GM23338 (cell line): ENCODE measurements around the gene ARL2BP.

ENCODE experiments used
- CREB1 ChIP-seq: fragments of 250-450 bp; sonication (Bioruptor Pico); IDR thresholded peaks from 2 replicates; pipeline ENCODE4 v1.5.0; 2020; ENCODE audit warnings: low read depth, mild to moderate bottlenecking, moderate library complexity
- CTCF ChIP-seq, 2 experiments: fragments of 200-600 bp in 1 of 2; sonication (generic) in 1 of 2; conservative IDR thresholded peaks; 2 replicates each; pipeline versions ENCODE4 v1.5.1 to v1.6.1; 2016 to 2017; ENCODE audit warnings: antibody characterized with exemption in 2 of 2, low read depth in 2 of 2, mild to moderate bottlenecking in 2 of 2, moderate library complexity in 1 of 2
- ETS1 ChIP-seq: IDR thresholded peaks from 2 replicates; pipeline ENCODE4 v1.6.1; 2016; ENCODE audit warnings: antibody characterized with exemption
- EZH2 ChIP-seq: fragments of 200-600 bp; sonication (generic); IDR thresholded peaks from one replicate; pipeline ENCODE4 v1.8.0; 2017; ENCODE audit warnings: antibody characterized with exemption, mild to moderate bottlenecking, low read depth; ENCODE audit not compliant: unreplicated experiment
- EZH2phosphoT487 ChIP-seq: fragments of 200-600 bp; sonication (generic); IDR thresholded peaks from one replicate; pipeline ENCODE4 v1.8.1; 2018; ENCODE audit warnings: antibody characterized with exemption; ENCODE audit not compliant: unreplicated experiment
- JUNB ChIP-seq: IDR thresholded peaks from one replicate; pipeline ENCODE4 v1.6.1; 2016; ENCODE audit warnings: antibody characterized with exemption; ENCODE audit not compliant: unreplicated experiment
- NANOG ChIP-seq: IDR thresholded peaks from 2 replicates; pipeline ENCODE4 v1.6.1; 2016; ENCODE audit warnings: antibody characterized with exemption, borderline replicate concordance
- POLR2AphosphoS5 ChIP-seq: IDR thresholded peaks from 2 replicates; pipeline ENCODE4 v1.6.1; 2016; ENCODE audit warnings: antibody characterized with exemption, low read depth
- REST ChIP-seq: IDR thresholded peaks from one replicate; pipeline ENCODE4 v1.6.1; 2018; ENCODE audit warnings: antibody characterized with exemption; ENCODE audit not compliant: unreplicated experiment
- ZNF114 ChIP-seq: fragments of 250-450 bp; sonication (Bioruptor Pico); IDR thresholded peaks from 2 replicates; pipeline ENCODE4 v1.5.0; 2020; ENCODE audit warnings: mild to moderate bottlenecking, moderate library complexity
- ZNF331 ChIP-seq: fragments of 250-450 bp; sonication (Bioruptor Pico); IDR thresholded peaks from 2 replicates; pipeline ENCODE4 v1.5.0; 2020; ENCODE audit warnings: low read depth, mild to moderate bottlenecking, moderate library complexity
- ZNF462 ChIP-seq: fragments of 250-450 bp; sonication (Bioruptor Pico); IDR thresholded peaks from 2 replicates; pipeline ENCODE4 v1.5.0; 2020; ENCODE audit warnings: mild to moderate bottlenecking, moderate library complexity

- TF ChIP-seq CTCF (conservative IDR thresholded peaks at IDR 0.05; ENCODE audit: low read depth in 2 of 2) (no peak), EZH2phosphoT487 (no peak), EZH2 (no peak), POLR2AphosphoS5 (no peak), ZNF462 (CRISPR knock-in tag) (no peak), REST (no peak), CREB1 (CRISPR knock-in tag) (peak; percentile 55; the same call in 1 of the 2 replicates), NANOG (no peak), ZNF331 (0 out of 2 replicates have a peak, but pooled peaks have one; percentile 21), JUNB (no peak), ZNF114 (CRISPR knock-in tag) (no peak), ETS1 (no peak; the same call in 1 of the 2 replicates)
Observed at GRCh38 chr16:57299719-57300386, 54.8 kb downstream of the ARL2BP start.
